ENCODE measurements around the gene IFT27.

The IFT27 gene

DNA sequence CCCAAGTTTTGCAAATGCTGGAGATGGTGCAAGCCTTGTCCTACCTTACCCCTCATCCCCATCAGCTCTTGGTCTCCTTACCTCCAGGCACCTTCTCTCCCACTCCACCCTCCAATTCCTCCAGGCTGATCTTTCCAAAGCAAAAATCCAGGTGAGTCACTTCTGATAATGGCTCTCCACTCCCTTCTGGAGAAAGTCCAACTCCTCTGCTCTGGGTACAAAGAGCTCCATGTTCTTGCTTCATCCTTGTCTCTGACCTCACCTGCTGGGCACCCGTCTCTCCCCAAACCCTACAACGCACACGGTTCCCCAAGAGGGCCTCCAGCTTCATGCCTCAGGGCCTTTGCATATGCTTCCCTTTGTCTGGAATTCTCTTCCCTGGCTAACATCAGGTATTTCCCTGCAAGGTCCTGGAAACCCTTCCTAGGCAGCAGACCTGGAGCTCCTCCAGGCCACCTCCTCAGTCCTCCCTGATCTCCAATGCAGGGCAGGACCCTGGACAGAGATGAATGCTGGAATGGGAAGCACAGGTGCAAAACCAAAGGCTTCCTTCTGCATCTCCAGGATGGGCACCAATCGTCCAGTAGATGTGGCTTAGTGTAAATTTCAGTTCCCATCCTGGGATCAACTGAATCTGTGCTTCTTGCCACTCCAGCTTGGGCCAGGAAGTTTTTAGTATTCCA lies 22.7 kb downstream of the IFT27 start:
- H3K4me3 ChIP-seq (ENCODE audit: insufficient read length, low read depth): no peak overlapping the region
- no peak for DNase-seq (ENCODE audit: low read depth, low spot score)
- H3K9me3 ChIP-seq (ENCODE audit: insufficient read depth, low read length): no peaks in the 10 kb centered on the region
- no peaks in the 10 kb centered on the region for H3K36me3 ChIP-seq (ENCODE audit: insufficient read depth, insufficient read length, low read length)
- H3K9ac ChIP-seq (ENCODE audit: insufficient read length, low read depth): no peak overlapping the region
- peaks cover 2% of the 10 kb centered on the region for H3K27me3 ChIP-seq (ENCODE audit: insufficient read depth, insufficient read length)
- TF ChIP-seq YY1 (IDR thresholded peaks at IDR 0.05; ENCODE audit: insufficient read depth, insufficient read length) (no peak), SUZ12 (IDR thresholded peaks at IDR 0.05; ENCODE audit: extremely low read depth, insufficient read depth, insufficient read length) (no peak), ZNF274 (IDR thresholded peaks at IDR 0.05; ENCODE audit: low read depth, low read length) (no peak)
- H3K4me1 ChIP-seq (ENCODE audit: insufficient read depth, insufficient read length): no peaks in the 10 kb centered on the region

DNA sequence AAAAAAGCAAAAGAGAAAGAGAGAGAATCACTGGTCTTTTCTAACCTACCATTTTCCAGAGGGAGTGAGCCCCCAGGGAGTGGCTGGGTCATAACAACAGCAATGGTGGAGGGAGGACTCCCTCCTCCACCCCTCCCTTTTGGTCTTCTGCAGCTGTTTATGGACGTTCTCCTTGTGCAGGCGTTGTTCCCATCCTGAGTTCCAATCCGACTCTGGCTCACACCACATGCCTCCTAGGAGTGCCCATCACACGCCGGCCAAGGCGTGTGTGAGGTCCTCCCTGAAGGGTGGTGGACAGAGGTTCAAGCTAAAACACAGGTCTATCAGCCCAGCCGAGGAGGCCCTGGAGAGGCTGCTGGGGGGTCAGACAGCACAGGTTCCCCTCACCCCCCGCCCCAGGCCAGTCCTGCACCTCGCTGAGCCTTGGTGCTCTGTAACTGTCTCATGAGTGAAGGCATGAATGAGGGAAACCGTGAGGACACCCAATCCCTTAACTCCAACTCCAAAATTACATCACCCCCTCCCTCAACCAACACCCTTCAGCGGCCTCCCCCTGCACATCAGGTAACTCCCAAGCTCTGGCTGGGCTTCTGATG lies 29.4 kb downstream of the IFT27 start:
- no peak for DNase-seq (ENCODE audit: low read depth, low spot score)
- H3K27me3 ChIP-seq (ENCODE audit: insufficient read depth, insufficient read length): no peaks in the 10 kb centered on the region

DNA sequence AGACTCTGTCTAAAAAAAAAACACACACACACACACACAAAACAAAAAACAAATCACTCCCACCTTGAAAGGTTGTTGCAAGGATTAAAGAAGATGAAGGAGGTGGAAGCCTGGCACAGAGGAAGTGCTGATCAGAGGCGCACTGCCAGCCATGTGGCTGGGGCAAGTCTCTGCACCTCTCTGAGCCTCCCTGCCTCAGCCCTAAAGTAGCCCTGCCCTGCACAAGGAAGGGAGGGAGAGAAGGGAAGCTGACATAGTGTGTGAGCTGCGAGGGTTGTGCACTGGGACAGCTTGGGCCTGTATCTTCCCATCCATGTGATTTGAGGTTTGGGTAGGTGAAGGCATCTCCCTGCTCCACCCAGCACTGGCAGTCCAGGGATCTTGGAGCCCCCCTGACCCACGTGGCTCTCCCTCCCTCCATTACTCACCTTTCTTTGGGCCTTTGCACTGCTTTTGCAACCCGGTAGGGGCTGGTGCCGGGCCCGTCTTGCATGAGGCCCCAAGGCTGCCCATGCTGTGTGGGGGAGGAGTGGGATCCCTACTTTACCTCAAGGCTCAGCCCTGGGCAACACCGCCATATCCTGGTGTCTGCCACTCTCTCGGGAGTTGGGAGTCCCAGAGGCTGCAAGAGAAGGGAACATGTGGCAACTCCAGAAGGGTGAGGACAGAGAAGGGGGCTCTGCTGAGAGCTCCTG lies 30.5 kb downstream of the IFT27 start:
- TF ChIP-seq YY1 (IDR thresholded peaks at IDR 0.05; ENCODE audit: insufficient read depth, insufficient read length) (no peak), ZNF274 (IDR thresholded peaks at IDR 0.05; ENCODE audit: low read depth, low read length) (no peak), SUZ12 (IDR thresholded peaks at IDR 0.05; ENCODE audit: extremely low read depth, insufficient read depth, insufficient read length) (no peak)
- H3K4me1 ChIP-seq (ENCODE audit: insufficient read depth, insufficient read length): no peaks in the 10 kb centered on the region
- no peak for DNase-seq (ENCODE audit: low read depth, low spot score)
- no peak overlapping the region for H3K4me3 ChIP-seq (ENCODE audit: insufficient read length, low read depth)
- H3K27me3 ChIP-seq (ENCODE audit: insufficient read depth, insufficient read length): no peaks in the 10 kb centered on the region
- H3K9ac ChIP-seq (ENCODE audit: insufficient read length, low read depth): no peak overlapping the region
- no peaks in the 10 kb centered on the region for H3K36me3 ChIP-seq (ENCODE audit: insufficient read depth, insufficient read length, low read length)
- H3K9me3 ChIP-seq (ENCODE audit: insufficient read depth, low read length): no peaks in the 10 kb centered on the region

More for the DNA sequence above, 29.4 kb downstream of the IFT27 start:
- TF ChIP-seq SUZ12 (IDR thresholded peaks at IDR 0.05; ENCODE audit: extremely low read depth, insufficient read depth, insufficient read length) (no peak), YY1 (IDR thresholded peaks at IDR 0.05; ENCODE audit: insufficient read depth, insufficient read length) (no peak), ZNF274 (IDR thresholded peaks at IDR 0.05; ENCODE audit: low read depth, low read length) (no peak)
- no peak overlapping the region for H3K4me3 ChIP-seq (ENCODE audit: insufficient read length, low read depth)
- no peaks in the 10 kb centered on the region for H3K4me1 ChIP-seq (ENCODE audit: insufficient read depth, insufficient read length)
- no peaks in the 10 kb centered on the region for H3K9me3 ChIP-seq (ENCODE audit: insufficient read depth, low read length)
- no peak overlapping the region for H3K9ac ChIP-seq (ENCODE audit: insufficient read length, low read depth)
- no peaks in the 10 kb centered on the region for H3K36me3 ChIP-seq (ENCODE audit: insufficient read depth, insufficient read length, low read length)

DNA sequence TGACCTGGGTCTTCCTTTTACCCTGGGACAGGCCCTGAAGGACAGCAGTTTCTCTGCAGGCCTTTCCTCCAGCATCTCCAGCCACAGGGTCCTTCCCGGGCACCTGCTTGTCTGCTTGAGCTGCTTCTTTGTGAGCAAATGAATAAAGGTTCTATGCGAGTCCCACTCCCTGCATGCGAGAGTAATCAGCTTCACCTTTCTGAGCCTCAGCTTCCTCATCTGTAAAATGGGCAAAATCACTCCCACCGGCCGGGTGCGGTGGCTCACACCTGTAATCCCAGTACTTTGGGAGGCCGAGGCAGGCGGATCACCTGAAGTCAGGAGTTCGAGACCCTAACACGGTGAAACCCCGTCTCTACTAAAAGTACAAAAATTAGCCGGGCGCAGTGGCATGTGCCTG lies 31.1 kb downstream of the IFT27 start:
- H3K4me1 ChIP-seq (ENCODE audit: insufficient read depth, insufficient read length): no peaks in the 10 kb centered on the region
- no peaks in the 10 kb centered on the region for H3K27me3 ChIP-seq (ENCODE audit: insufficient read depth, insufficient read length)
- TF ChIP-seq ZNF274 (IDR thresholded peaks at IDR 0.05; ENCODE audit: low read depth, low read length) (no peak), YY1 (IDR thresholded peaks at IDR 0.05; ENCODE audit: insufficient read depth, insufficient read length) (no peak), SUZ12 (IDR thresholded peaks at IDR 0.05; ENCODE audit: extremely low read depth, insufficient read depth, insufficient read length) (no peak)
- no peaks in the 10 kb centered on the region for H3K9me3 ChIP-seq (ENCODE audit: insufficient read depth, low read length)
- H3K9ac ChIP-seq (ENCODE audit: insufficient read length, low read depth): no peak overlapping the region
- no peak overlapping the region for H3K4me3 ChIP-seq (ENCODE audit: insufficient read length, low read depth)
- DNase-seq (ENCODE audit: low read depth, low spot score): no peak
- no peaks in the 10 kb centered on the region for H3K36me3 ChIP-seq (ENCODE audit: insufficient read depth, insufficient read length, low read length)

DNA sequence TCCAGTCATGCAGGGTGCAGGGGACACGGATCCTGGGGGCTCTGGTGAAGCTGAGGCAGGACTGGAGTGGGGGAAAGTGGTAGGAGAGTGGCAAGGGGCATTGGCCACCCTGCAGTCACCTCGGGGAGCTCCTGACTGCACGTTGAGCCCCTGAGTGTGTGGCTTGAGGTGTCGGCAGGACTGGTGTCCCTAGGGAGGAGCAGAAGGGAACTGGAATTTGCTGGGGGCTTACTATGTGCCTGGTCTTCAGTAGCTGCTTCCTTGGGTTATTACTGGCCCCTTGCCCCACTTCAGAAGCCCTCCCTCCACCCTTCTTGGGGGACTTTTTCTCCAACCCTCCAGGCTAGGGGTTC lies 31.5 kb downstream of the IFT27 start:
- no peak overlapping the region for H3K9ac ChIP-seq (ENCODE audit: insufficient read length, low read depth)
- H3K9me3 ChIP-seq (ENCODE audit: insufficient read depth, low read length): no peaks in the 10 kb centered on the region
- no peaks in the 10 kb centered on the region for H3K36me3 ChIP-seq (ENCODE audit: insufficient read depth, insufficient read length, low read length)
- TF ChIP-seq ZNF274 (IDR thresholded peaks at IDR 0.05; ENCODE audit: low read depth, low read length): no peak
- TF ChIP-seq YY1 (IDR thresholded peaks at IDR 0.05; ENCODE audit: insufficient read depth, insufficient read length): no peak
- TF ChIP-seq SUZ12 (IDR thresholded peaks at IDR 0.05; ENCODE audit: extremely low read depth, insufficient read depth, insufficient read length): no peak
- H3K4me1 ChIP-seq (ENCODE audit: insufficient read depth, insufficient read length): no peaks in the 10 kb centered on the region
- no peak for DNase-seq (ENCODE audit: low read depth, low spot score)
- H3K27me3 ChIP-seq (ENCODE audit: insufficient read depth, insufficient read length): no peaks in the 10 kb centered on the region
- H3K4me3 ChIP-seq (ENCODE audit: insufficient read length, low read depth): no peak overlapping the region

DNA sequence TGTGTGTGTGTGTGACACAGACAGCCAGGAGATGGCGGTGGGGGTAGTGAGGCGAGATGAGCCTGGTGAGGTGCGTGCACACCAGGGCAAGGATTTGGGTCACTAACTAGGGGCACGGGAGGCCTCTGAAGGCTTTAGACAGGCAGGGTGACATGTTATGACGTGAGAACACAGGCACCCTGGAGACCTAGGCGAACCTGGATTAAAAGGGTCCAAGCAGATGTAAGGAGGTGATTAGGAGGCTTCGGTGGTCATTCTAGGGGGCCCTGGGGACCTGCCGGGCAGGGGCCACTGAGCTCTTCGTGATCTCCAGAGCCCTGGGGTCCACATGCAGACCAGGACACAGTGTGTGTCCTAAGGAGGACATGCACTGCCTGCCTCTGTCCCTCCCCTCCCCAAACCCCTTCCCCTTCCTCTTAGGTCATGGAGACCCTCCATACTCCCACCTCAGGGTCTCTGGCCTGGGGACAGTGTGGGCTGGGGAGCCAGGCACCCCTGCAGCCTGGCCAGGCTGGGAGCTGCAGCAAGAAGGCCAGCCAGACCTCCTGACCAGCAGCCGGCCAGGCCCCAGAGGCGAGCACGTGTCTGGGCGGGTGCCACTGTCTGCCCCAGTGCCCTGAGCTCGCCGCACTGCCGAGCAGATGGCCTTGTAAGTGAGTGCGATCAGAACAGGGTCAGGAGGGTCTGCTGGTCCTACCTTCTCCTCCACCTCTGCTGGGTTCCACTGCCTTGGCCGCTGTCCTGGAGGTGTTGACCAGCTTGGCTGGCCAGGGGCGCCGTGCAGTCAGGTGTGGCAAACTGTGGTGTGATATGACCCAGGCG lies 32.1 kb downstream of the IFT27 start:
- no peak overlapping the region for H3K4me3 ChIP-seq (ENCODE audit: insufficient read length, low read depth)
- TF ChIP-seq SUZ12 (IDR thresholded peaks at IDR 0.05; ENCODE audit: extremely low read depth, insufficient read depth, insufficient read length): no peak
- TF ChIP-seq ZNF274 (IDR thresholded peaks at IDR 0.05; ENCODE audit: low read depth, low read length): no peak
- TF ChIP-seq YY1 (IDR thresholded peaks at IDR 0.05; ENCODE audit: insufficient read depth, insufficient read length): no peak
- no peaks in the 10 kb centered on the region for H3K27me3 ChIP-seq (ENCODE audit: insufficient read depth, insufficient read length)
- no peaks in the 10 kb centered on the region for H3K36me3 ChIP-seq (ENCODE audit: insufficient read depth, insufficient read length, low read length)
- H3K4me1 ChIP-seq (ENCODE audit: insufficient read depth, insufficient read length): no peaks in the 10 kb centered on the region
- no peak for DNase-seq (ENCODE audit: low read depth, low spot score)
- H3K9ac ChIP-seq (ENCODE audit: insufficient read length, low read depth): no peak overlapping the region
- no peaks in the 10 kb centered on the region for H3K9me3 ChIP-seq (ENCODE audit: insufficient read depth, low read length)

Measured in NT2/D1 (cell line).